Mucosa of descending colon (tissue), 3 donors: ENCODE data around the gene RBCK1. TPM values are rescaled to one million over a fixed set of nuclear protein-coding genes. Genes with fewer than 3 reads are reported as not detected.

Source experiments
- ATAC-seq: fragments of 200-7000 bp; cut with Tn5 transposase; one replicate; pipeline ENCODE4 v1.9.1; 2020; ENCODE audit warnings: mild to moderate bottlenecking, moderate library complexity
- DNase-seq, 3 donors: peaks; one replicate each; pipeline ENCODE4 v3.0.0-alpha.2; 2020
- H3K36me3 ChIP-seq: fragments of 200-600 bp; one replicate; pipeline ENCODE4 v1.8.0; 2021; ENCODE audit warnings: low read depth, mild to moderate bottlenecking
- H3K4me1 ChIP-seq: fragments of 200-600 bp; one replicate; pipeline ENCODE4 v1.8.0; 2021; ENCODE audit warnings: low read depth, mild to moderate bottlenecking
- H3K4me3 ChIP-seq: fragments of 200-600 bp; one replicate; pipeline ENCODE4 v1.8.0; 2021; ENCODE audit warnings: mild to moderate bottlenecking
- H3K9me3 ChIP-seq: fragments of 200-600 bp; one replicate; pipeline ENCODE4 v1.8.0; 2021; ENCODE audit warnings: mild to moderate bottlenecking
- intact Hi-C, 2 donors: fragments of 100-400 bp; cut with DNase I in 1 of 2; cut with micrococcal nuclease in 1 of 2; formaldehyde crosslinking; loops; one replicate each; pipeline versions ENCODE4 v1.11.0 to v1.11.1; 2022; cut with DNase I, micrococcal nuclease
- total RNA-seq, 3 donors: library from RNA; stranded (reverse); fragmentation: NEBNext Ultra II Directional in 2 of 3; extraction: Animal tissue kit (Norgen Biotek cat#: 25700) in 2 of 3; gene quantifications; one replicate each; pipeline versions ENCODE4 v1.2.1 to v1.2.4, GENCODE V29; 2021 to 2023
- TF ChIP-seq, protein P1 (sequence below): fragments of 200-600 bp; IDR thresholded peaks from one replicate; pipeline ENCODE4 v1.8.0; 2022; ENCODE audit warnings: antibody characterized with exemption, mild to moderate bottlenecking
- donor health status: DM: no; HTN: no; CAD: no; lungs with moderate emphysema.
- donor health status: DM: no; HTN: no; CAD: no.
- donor health status: DM: no; HTN: yes; CAD: no.

The RBCK1 gene
- total RNA-seq, 3 donors from 2014 or later: 97.5 to 124 (median 117) TPM

DNA sequence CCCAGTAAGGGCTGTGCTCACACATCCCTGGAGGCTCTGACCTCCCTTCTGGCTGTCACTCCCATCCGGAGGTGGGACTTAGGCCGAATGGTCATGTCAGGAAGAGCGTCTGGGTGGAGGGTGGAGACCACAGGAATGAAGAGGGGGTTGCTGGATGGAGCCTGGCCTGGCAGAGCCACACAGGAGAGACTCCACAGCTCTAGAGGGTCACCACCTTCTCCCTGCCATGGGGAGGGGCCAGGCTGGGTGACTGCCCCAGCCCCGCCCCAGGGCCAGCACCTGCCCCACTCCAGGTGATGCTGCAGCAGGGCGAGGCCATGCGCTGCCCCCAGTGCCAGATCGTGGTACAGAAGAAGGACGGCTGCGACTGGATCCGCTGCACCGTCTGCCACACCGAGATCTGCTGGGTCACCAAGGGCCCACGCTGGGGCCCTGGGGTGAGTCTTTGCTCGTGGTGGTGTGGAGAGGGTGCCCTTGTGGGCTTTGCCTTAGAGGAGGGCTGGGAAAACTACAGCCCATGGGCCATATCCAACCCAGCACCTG, 20.6 kb downstream of the RBCK1 start:
- TF ChIP-seq, protein P1, sequence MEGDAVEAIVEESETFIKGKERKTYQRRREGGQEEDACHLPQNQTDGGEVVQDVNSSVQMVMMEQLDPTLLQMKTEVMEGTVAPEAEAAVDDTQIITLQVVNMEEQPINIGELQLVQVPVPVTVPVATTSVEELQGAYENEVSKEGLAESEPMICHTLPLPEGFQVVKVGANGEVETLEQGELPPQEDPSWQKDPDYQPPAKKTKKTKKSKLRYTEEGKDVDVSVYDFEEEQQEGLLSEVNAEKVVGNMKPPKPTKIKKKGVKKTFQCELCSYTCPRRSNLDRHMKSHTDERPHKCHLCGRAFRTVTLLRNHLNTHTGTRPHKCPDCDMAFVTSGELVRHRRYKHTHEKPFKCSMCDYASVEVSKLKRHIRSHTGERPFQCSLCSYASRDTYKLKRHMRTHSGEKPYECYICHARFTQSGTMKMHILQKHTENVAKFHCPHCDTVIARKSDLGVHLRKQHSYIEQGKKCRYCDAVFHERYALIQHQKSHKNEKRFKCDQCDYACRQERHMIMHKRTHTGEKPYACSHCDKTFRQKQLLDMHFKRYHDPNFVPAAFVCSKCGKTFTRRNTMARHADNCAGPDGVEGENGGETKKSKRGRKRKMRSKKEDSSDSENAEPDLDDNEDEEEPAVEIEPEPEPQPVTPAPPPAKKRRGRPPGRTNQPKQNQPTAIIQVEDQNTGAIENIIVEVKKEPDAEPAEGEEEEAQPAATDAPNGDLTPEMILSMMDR: no peak
- ATAC-seq: peak; percentile 19
- no peak overlapping the region for H3K4me3 ChIP-seq
- no peaks in the 10 kb centered on the region for H3K9me3 ChIP-seq
- intact Hi-C loops: no loop called here
- H3K36me3 ChIP-seq: no peaks in the 10 kb centered on the region
- no peaks in the 10 kb centered on the region for H3K4me1 ChIP-seq
- no peak for DNase-seq

DNA sequence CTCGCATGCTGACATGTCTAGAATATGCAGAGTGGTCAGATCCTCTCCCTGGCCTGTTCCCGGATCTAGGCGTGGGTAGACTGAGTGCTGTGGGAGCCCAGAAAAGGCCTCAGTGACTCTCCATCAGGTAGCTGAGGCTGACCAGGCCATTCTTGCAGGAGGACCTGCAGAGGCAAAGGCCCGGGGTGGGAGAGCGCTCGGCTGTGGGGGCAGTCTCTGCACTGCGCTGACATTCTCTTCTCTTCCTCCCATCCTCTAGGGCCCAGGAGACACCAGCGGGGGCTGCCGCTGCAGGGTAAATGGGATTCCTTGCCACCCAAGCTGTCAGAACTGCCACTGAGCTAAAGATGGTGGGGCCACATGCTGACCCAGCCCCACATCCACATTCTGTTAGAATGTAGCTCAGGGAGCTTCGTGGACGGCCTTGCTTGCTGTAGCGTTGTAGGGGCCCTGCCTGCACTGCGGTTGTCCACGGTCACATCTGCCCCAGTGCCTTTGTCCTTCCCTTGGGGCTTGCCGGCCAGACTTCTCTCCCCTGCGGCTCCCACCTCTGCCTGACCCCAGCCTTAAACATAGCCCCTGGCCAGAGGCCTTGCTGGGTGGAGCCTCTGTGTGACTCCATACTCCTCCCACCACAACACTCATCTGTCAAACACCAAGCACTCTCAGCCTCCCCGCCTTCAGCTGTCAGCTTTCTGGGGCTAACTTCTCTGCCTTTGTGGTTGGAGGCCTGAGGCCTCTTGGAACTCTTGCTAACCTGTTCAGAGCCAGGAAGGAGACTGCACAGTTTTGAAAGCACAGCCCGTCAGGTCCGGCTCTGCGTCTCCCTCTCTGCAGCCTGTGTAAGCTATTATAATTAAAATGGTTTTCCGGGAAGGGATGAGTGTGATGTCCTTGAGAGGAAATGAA, 22.2 kb downstream of the RBCK1 start:
- no peaks in the 10 kb centered on the region for H3K36me3 ChIP-seq
- no peak for ATAC-seq

DNA sequence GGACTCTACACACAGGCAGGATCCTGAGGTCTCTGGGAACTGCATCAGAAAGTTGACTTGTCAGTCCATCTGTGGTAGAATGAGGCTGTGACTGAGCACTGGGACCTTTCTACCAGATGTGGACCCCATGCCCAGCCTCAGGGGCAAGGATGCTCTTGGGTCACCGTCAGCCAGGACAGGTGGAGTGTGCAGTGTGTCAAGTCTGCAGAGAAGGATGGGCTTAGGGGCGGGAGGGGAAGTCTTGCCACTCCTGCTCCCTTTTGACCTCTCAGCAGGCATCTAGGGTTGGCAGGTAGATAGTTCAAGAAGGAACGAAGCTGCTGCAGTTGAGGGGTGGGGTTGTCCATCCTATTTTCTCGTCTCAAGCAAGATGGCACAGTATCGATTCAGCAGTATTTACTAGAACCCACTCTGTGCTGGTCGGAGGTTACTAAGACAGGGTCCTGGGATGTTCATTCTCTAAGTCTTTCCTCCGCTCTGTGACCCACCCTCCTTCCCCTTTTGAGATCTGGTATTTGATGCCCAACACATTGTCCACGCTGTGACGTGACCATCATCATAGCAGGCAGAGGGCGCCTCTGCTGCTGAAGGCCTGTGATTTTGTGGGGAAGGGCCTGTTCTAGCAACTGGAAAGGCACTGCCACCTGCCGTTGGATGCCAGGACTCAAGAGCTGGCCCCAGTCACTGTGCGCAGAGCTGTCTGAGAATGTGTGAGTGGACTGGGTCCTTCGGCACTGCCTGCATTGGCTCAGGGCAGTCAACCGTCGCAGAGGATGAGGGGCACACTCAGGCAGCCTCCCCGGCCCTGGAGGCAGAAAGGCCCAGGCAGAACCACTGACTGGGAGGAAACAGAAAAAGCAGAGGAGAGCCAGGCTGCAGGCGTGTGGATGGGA, 23.2 kb downstream of the RBCK1 start:
- H3K36me3 ChIP-seq: no peaks in the 10 kb centered on the region
- no peaks in the 10 kb centered on the region for H3K9me3 ChIP-seq
- no peak overlapping the region for H3K4me3 ChIP-seq
- no peaks in the 10 kb centered on the region for H3K4me1 ChIP-seq
- TF ChIP-seq, protein P1: peak; percentile 30
- peak; percentile 72 for ATAC-seq
- peak in 2 of 3 donors; percentile 71 to 72 for DNase-seq
- intact Hi-C loops: no loop called here

More for the DNA sequence above, 22.2 kb downstream of the RBCK1 start:
- DNase-seq: no peak
- TF ChIP-seq, protein P1: no peak
- intact Hi-C loops: no loop called here
- Histone ChIP-seq H3K4me3 (no peak overlapping the region), H3K9me3 (no peaks in the 10 kb centered on the region), H3K4me1 (no peaks in the 10 kb centered on the region)

- TF ChIP-seq, protein P1: no peak
- DNase-seq (no peak), ATAC-seq (no peak)
- no peak overlapping the region for H3K4me3 ChIP-seq
- no peaks in the 10 kb centered on the region for H3K4me1 ChIP-seq
- no peaks in the 10 kb centered on the region for H3K36me3 ChIP-seq
- intact Hi-C loops: no loop called here
- H3K9me3 ChIP-seq: no peaks in the 10 kb centered on the region
Measured at GRCh38 chr20:432208-432607, 24.1 kb downstream of the RBCK1 start.

DNA sequence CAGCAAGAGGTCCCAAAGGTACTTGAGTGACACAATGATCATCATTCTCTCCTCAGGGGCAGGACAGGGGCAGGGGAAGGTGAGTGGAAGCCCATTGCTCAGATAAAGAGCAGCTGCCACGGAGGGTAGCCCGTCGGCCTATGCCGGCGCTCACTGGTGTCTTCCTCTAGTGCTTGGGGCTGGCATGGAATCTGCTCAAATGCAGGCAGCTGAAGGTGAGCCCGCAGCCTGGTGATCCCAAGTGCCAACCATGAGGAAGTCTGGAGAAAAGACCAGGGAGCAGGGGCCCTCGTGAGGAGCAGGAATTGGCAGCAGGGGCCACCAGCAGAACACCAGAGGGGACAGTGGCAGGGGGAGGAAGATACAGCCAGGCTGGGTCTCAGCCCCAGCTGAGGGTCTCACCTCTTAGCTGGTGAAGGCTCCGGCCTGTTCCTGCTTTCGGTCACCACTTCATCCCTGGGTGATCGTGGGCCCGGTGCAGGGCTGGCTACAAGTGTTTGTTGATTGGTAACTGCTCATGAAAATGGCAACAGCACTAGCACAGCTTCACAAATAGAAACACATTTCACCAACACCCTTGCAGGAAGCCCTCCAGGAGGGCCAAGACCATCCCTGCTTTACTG, 24.7 kb downstream of the RBCK1 start:
- DNase-seq: no peak
- TF ChIP-seq, protein P1: no peak
- intact Hi-C loops: no loop called here

More for the DNA sequence above, 24.7 kb downstream of the RBCK1 start:
- no peak for ATAC-seq
- Histone ChIP-seq H3K4me3 (no peak overlapping the region), H3K36me3 (no peaks in the 10 kb centered on the region), H3K9me3 (no peaks in the 10 kb centered on the region), H3K4me1 (no peaks in the 10 kb centered on the region)
